K562 (cell line): ENCODE results near the gene RNH1. TPM values are rescaled to one million over a fixed set of nuclear protein-coding genes. Genes with fewer than 3 reads are reported as not detected.
A peak's percentile ranks its signal among the peaks of the same experiment; 100 is the strongest.

Experiments
- MAZ ChIP-seq, 2 experiments: fragments of 450-650 bp in 1 of 2; sonication (generic) in 1 of 2; formaldehyde crosslinking; IDR thresholded peaks in 1 of 2; conservative IDR thresholded peaks in 1 of 2; 2 replicates each; pipeline versions ENCODE4 v1.4.0 to v1.5.0; 2020; ENCODE audit warnings: mild to moderate bottlenecking in 1 of 2, missing genetic modification reagents in 1 of 2
- TGIF2 ChIP-seq: sonication (generic); formaldehyde crosslinking; IDR thresholded peaks from 2 replicates; pipeline ENCODE4 v1.8.1; 2022; ENCODE audit warnings: mild to moderate bottlenecking, missing genetic modification reagents, moderate library complexity
- polyA plus RNA-seq, 8 experiments: library from polyadenylated mRNA; depleted of rRNA in 4 of 8; stranded (reverse) in 5 of 8; unstranded in 3 of 8; fragments of >200 nt; fragmentation: Nextera tagmentation in 2 of 8; fragmentation: Illumina TruSeq in 1 of 8; extraction: Ambion mirVana in 2 of 8; extraction: Trizol in 1 of 8; gene quantifications; 2 replicates each; pipeline versions ENCODE4 v1.2.1 to v1.2.3, GENCODE V29; 2011 to 2014; ENCODE audit warnings: inconsistent platforms in 1 of 8, missing spikeins in 1 of 8
- total RNA-seq, 7 experiments: library from RNA; depleted of rRNA in 6 of 7; stranded (reverse); fragments of >200 nt in 6 of 7; fragmentation: Illumina TruSeq in 2 of 7; extraction: Trizol in 2 of 7; gene quantifications; 2 replicates each; pipeline versions ENCODE4 v1.2.1 to v1.2.3, GENCODE V29; 2011 to 2021; ENCODE audit warnings: low replicate concordance in 1 of 7
- TF ChIP-seq, protein P1 (sequence below): sonication (generic); formaldehyde crosslinking; IDR thresholded peaks from 2 replicates; pipeline ENCODE4 v1.8.0; 2022; ENCODE audit warnings: mild to moderate bottlenecking, missing genetic modification reagents
- TF ChIP-seq, protein P2 (sequence below), 2 experiments: fragments of 450-650 bp; IDR thresholded peaks; 2 replicates each; pipeline ENCODE4 v1.6.1; 2016
- TF ChIP-seq, protein P3 (sequence below), 2 experiments: fragments of 450-650 bp; conservative IDR thresholded peaks; 2 replicates each; pipeline ENCODE4 v1.6.1; 2017; ENCODE audit warnings: mild to moderate bottlenecking in 2 of 2, moderate library complexity in 2 of 2
- TF ChIP-seq, protein P4 (sequence below): fragments of 450-650 bp; IDR thresholded peaks from 2 replicates; pipeline ENCODE4 v1.6.1; 2018; ENCODE audit not compliant: partially characterized antibody
- TF ChIP-seq, protein P5 (sequence below): fragments of 200-800 bp; sonication (Bioruptor generic); IDR thresholded peaks from 2 replicates; pipeline ENCODE4 v1.6.1; 2016; ENCODE audit warnings: missing genetic modification characterization, missing compliant biosample characterization

RNH1 gene
- total and polyA plus RNA-seq, 9 of the 15 experiments (the other 6 are each of a cell fraction or from before 2014, with no cell fraction given) = 2.5 to 160 (median 44.3) TPM

DNA sequence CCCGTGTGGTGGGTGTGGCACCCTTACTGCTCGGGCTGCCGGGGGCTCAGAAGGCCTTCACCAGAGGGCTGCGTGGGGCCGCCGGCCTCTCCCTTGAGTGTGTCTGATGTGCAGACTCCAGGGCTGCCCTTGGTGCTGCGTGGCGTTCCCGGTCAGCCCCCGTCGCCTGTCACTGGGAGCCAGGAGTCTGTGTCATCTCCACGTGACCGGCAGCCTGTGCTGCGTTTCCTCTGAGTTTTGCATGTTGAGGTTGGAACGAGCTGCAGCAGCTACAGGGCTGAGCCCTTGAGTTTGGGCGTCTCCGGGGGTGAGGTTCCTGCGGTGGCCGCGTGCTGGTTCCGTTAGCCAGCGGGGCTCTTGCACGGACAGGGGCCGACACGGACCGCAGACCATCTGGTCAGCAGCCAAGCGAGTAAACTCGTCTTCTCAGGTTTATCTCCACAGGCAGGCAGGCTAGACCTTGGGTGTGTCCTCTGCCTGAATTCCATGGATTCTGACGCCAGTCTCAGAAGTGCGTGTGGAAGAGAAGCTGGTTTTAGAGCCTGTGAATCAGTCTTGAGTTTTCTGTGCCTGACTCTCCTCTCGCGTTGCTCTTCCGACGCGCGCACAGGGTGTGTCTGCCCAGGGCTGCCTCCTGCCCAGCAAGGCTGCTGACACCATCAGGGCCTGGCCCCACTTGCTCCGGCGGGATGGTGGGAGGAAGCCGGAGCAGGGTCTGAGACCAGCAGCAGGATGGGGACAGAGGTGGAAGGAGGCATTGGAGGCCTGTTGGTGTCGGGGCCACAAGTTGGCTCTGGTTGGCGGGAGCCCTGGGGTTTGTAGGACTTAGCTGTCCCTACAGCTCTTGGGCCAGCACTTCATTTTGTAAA lies 46.5 kb downstream of the RNH1 start (continued):
- TF ChIP-seq, protein P1, sequence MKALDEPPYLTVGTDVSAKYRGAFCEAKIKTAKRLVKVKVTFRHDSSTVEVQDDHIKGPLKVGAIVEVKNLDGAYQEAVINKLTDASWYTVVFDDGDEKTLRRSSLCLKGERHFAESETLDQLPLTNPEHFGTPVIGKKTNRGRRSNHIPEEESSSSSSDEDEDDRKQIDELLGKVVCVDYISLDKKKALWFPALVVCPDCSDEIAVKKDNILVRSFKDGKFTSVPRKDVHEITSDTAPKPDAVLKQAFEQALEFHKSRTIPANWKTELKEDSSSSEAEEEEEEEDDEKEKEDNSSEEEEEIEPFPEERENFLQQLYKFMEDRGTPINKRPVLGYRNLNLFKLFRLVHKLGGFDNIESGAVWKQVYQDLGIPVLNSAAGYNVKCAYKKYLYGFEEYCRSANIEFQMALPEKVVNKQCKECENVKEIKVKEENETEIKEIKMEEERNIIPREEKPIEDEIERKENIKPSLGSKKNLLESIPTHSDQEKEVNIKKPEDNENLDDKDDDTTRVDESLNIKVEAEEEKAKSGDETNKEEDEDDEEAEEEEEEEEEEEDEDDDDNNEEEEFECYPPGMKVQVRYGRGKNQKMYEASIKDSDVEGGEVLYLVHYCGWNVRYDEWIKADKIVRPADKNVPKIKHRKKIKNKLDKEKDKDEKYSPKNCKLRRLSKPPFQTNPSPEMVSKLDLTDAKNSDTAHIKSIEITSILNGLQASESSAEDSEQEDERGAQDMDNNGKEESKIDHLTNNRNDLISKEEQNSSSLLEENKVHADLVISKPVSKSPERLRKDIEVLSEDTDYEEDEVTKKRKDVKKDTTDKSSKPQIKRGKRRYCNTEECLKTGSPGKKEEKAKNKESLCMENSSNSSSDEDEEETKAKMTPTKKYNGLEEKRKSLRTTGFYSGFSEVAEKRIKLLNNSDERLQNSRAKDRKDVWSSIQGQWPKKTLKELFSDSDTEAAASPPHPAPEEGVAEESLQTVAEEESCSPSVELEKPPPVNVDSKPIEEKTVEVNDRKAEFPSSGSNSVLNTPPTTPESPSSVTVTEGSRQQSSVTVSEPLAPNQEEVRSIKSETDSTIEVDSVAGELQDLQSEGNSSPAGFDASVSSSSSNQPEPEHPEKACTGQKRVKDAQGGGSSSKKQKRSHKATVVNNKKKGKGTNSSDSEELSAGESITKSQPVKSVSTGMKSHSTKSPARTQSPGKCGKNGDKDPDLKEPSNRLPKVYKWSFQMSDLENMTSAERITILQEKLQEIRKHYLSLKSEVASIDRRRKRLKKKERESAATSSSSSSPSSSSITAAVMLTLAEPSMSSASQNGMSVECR (CRISPR knock-in tag) = peak; percentile 89
- TF ChIP-seq, protein P2, sequence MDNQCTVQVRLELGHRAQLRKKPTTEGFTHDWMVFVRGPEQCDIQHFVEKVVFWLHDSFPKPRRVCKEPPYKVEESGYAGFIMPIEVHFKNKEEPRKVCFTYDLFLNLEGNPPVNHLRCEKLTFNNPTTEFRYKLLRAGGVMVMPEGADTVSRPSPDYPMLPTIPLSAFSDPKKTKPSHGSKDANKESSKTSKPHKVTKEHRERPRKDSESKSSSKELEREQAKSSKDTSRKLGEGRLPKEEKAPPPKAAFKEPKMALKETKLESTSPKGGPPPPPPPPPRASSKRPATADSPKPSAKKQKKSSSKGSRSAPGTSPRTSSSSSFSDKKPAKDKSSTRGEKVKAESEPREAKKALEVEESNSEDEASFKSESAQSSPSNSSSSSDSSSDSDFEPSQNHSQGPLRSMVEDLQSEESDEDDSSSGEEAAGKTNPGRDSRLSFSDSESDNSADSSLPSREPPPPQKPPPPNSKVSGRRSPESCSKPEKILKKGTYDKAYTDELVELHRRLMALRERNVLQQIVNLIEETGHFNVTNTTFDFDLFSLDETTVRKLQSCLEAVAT (IDR thresholded peaks at IDR 0.05) = peak in 1 of 2 experiments; percentile 88; a peak in 2 of 4 replicates
- TF ChIP-seq, protein P3, sequence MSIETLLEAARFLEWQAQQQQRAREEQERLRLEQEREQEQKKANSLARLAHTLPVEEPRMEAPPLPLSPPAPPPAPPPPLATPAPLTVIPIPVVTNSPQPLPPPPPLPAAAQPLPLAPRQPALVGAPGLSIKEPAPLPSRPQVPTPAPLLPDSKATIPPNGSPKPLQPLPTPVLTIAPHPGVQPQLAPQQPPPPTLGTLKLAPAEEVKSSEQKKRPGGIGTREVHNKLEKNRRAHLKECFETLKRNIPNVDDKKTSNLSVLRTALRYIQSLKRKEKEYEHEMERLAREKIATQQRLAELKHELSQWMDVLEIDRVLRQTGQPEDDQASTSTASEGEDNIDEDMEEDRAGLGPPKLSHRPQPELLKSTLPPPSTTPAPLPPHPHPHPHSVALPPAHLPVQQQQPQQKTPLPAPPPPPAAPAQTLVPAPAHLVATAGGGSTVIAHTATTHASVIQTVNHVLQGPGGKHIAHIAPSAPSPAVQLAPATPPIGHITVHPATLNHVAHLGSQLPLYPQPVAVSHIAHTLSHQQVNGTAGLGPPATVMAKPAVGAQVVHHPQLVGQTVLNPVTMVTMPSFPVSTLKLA (conservative IDR thresholded peaks at IDR 0.05) = peak; percentile 95 to 98
- TF ChIP-seq TGIF2 (CRISPR knock-in tag) = no peak
- TF ChIP-seq, protein P4, sequence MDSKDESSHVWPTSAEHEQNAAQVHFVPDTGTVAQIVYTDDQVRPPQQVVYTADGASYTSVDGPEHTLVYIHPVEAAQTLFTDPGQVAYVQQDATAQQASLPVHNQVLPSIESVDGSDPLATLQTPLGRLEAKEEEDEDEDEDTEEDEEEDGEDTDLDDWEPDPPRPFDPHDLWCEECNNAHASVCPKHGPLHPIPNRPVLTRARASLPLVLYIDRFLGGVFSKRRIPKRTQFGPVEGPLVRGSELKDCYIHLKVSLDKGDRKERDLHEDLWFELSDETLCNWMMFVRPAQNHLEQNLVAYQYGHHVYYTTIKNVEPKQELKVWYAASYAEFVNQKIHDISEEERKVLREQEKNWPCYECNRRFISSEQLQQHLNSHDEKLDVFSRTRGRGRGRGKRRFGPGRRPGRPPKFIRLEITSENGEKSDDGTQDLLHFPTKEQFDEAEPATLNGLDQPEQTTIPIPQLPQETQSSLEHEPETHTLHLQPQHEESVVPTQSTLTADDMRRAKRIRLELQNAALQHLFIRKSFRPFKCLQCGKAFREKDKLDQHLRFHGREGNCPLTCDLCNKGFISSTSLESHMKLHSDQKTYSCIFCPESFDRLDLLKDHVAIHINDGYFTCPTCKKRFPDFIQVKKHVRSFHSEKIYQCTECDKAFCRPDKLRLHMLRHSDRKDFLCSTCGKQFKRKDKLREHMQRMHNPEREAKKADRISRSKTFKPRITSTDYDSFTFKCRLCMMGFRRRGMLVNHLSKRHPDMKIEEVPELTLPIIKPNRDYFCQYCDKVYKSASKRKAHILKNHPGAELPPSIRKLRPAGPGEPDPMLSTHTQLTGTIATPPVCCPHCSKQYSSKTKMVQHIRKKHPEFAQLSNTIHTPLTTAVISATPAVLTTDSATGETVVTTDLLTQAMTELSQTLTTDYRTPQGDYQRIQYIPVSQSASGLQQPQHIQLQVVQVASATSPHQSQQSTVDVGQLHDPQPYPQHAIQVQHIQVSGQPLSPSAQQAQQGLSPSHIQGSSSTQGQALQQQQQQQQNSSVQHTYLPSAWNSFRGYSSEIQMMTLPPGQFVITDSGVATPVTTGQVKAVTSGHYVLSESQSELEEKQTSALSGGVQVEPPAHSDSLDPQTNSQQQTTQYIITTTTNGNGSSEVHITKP = peak; percentile 10
- TF ChIP-seq MAZ (CRISPR knock-in tag; conservative IDR thresholded peaks at IDR 0.05 in 1 of 2, IDR thresholded peaks at IDR 0.05 in 1 of 2) = peak; percentile 71 to 81
- TF ChIP-seq, protein P5, sequence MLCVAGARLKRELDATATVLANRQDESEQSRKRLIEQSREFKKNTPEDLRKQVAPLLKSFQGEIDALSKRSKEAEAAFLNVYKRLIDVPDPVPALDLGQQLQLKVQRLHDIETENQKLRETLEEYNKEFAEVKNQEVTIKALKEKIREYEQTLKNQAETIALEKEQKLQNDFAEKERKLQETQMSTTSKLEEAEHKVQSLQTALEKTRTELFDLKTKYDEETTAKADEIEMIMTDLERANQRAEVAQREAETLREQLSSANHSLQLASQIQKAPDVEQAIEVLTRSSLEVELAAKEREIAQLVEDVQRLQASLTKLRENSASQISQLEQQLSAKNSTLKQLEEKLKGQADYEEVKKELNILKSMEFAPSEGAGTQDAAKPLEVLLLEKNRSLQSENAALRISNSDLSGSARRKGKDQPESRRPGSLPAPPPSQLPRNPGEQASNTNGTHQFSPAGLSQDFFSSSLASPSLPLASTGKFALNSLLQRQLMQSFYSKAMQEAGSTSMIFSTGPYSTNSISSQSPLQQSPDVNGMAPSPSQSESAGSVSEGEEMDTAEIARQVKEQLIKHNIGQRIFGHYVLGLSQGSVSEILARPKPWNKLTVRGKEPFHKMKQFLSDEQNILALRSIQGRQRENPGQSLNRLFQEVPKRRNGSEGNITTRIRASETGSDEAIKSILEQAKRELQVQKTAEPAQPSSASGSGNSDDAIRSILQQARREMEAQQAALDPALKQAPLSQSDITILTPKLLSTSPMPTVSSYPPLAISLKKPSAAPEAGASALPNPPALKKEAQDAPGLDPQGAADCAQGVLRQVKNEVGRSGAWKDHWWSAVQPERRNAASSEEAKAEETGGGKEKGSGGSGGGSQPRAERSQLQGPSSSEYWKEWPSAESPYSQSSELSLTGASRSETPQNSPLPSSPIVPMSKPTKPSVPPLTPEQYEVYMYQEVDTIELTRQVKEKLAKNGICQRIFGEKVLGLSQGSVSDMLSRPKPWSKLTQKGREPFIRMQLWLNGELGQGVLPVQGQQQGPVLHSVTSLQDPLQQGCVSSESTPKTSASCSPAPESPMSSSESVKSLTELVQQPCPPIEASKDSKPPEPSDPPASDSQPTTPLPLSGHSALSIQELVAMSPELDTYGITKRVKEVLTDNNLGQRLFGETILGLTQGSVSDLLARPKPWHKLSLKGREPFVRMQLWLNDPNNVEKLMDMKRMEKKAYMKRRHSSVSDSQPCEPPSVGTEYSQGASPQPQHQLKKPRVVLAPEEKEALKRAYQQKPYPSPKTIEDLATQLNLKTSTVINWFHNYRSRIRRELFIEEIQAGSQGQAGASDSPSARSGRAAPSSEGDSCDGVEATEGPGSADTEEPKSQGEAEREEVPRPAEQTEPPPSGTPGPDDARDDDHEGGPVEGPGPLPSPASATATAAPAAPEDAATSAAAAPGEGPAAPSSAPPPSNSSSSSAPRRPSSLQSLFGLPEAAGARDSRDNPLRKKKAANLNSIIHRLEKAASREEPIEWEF (CRISPR knock-in tag) = no peak
